NCI-H2081 treated with DMSO at 0.1 percent for 48 hours (cell line): ENCODE measurements around the gene MINDY4.
A peak's percentile ranks its signal among the peaks of the same experiment; 100 is the strongest.

ENCODE experiments used
- DNase-seq: peaks from one replicate; lab custom pipeline; 2025; lab: John Stamatoyannopoulos, UW

MINDY4 gene

GRCh38 chr7:30771174-30771879 lies at the start of gene MINDY4:
TSS of gene MINDY4 (plus strand) at chr7:30771417. CDS start at chr7:30771494, 77 bp downstream.
- DNase-seq = peak; percentile 36

- DNase-seq = no peak
Measured at GRCh38 chr7:30722187-30722586, 49.0 kb upstream of the MINDY4 start.

- no peak for DNase-seq
Measured at GRCh38 chr7:30722671-30723070, 48.5 kb upstream of the MINDY4 start.

GRCh38 chr7:30723776-30724175 lies 47.4 kb upstream of the MINDY4 start:
- no peak for DNase-seq

GRCh38 chr7:30726296-30727006 lies 44.8 kb upstream of the MINDY4 start:
- no peak for DNase-seq

- no peak for DNase-seq
Measured at GRCh38 chr7:30727061-30727945, 43.9 kb upstream of the MINDY4 start.

GRCh38 chr7:30728591-30729100 lies 42.6 kb upstream of the MINDY4 start:
- no peak for DNase-seq

GRCh38 chr7:30729642-30730041 lies 41.6 kb upstream of the MINDY4 start:
- no peak for DNase-seq

- DNase-seq = no peak
Measured at GRCh38 chr7:30730097-30730496, 41.1 kb upstream of the MINDY4 start.

GRCh38 chr7:30730996-30731395 lies 40.2 kb upstream of the MINDY4 start:
- DNase-seq = no peak

- DNase-seq = no peak
Measured at GRCh38 chr7:30731581-30731980, 39.6 kb upstream of the MINDY4 start.

- no peak for DNase-seq
Measured at GRCh38 chr7:30732606-30733005, 38.6 kb upstream of the MINDY4 start.

- DNase-seq = no peak
Measured at GRCh38 chr7:30733216-30733615, 38.0 kb upstream of the MINDY4 start.

- no peak for DNase-seq
Measured at GRCh38 chr7:30733691-30734090, 37.5 kb upstream of the MINDY4 start.

GRCh38 chr7:30734497-30734896 lies 36.7 kb upstream of the MINDY4 start:
- DNase-seq = no peak

- no peak for DNase-seq
Measured at GRCh38 chr7:30735631-30736030, 35.6 kb upstream of the MINDY4 start.

GRCh38 chr7:30736291-30736690 lies 34.9 kb upstream of the MINDY4 start:
- DNase-seq = no peak

- DNase-seq = no peak
Measured at GRCh38 chr7:30738026-30738915, 32.9 kb upstream of the MINDY4 start.

- DNase-seq = no peak
Measured at GRCh38 chr7:30739691-30740090, 31.5 kb upstream of the MINDY4 start.

- peak; percentile 36 for DNase-seq
Measured at GRCh38 chr7:30740417-30741181, 30.6 kb upstream of the MINDY4 start.

- no peak for DNase-seq
Measured at GRCh38 chr7:30741289-30741688, 29.9 kb upstream of the MINDY4 start.
